Measurements from ENCODE around the gene RBM23.

Gene RBM23

GRCh38 chr14:22884076-22884737 is 34.7 kb downstream of the RBM23 start:
- peak in 1 of 2 donors; percentile 17 for DNase-seq
- Histone ChIP-seq H3K36me3 (peaks cover 0 to 2% (median 0%) of the 10 kb centered on the region in 3 donors), H3K27me3 (no peaks in the 10 kb centered on the region), H3K4me1 (peaks cover 0 to 31% (median 15%) of the 10 kb centered on the region in 4 donors), H3K9me3 (no peaks in the 10 kb centered on the region), H3K4me3 (no peak overlapping the region), H3K27ac (no peak overlapping the region)
- no peak for TF ChIP-seq CTCF (IDR thresholded peaks at IDR 0.05)
- intact Hi-C loops (cut with DNase I; ENCODE audit: low total_unique reads) = no loop called here

- Histone ChIP-seq H3K4me3 (no peak within 1 kb of the TSS), H3K4me1 (peaks cover 0 to 30% (median 15%) of the 10 kb centered on the region in 4 donors), H3K27ac (no peak within 1 kb of the TSS), H3K27me3 (no peaks in the 10 kb centered on the region), H3K9me3 (no peaks in the 10 kb centered on the region), H3K36me3 (peaks cover 1 to 10% (median 4%) of the 10 kb centered on the region in 3 donors)
- DNase-seq = peak in 1 of 2 donors; percentile 38
- intact Hi-C loops (cut with DNase I; ENCODE audit: low total_unique reads) = no loop called here
- no peak for TF ChIP-seq CTCF (IDR thresholded peaks at IDR 0.05)
Measured at GRCh38 chr14:22883173-22883976, 35.6 kb downstream of the RBM23 start, which contains the start of gene REM2. Gene REM2 (plus strand): TSS chr14:22883222. CDS start chr14:22883288, 66 bp downstream.

- H3K27ac ChIP-seq = no peak overlapping the region
- intact Hi-C loops (cut with DNase I; ENCODE audit: low total_unique reads) = no loop called here
- H3K4me1 ChIP-seq = peaks cover 0 to 23% (median 11%) of the 10 kb centered on the region in 4 donors
- H3K27me3 ChIP-seq = no peaks in the 10 kb centered on the region
- no peak for TF ChIP-seq CTCF (IDR thresholded peaks at IDR 0.05)
- no peaks in the 10 kb centered on the region for H3K9me3 ChIP-seq
- H3K4me3 ChIP-seq = no peak overlapping the region
- peaks cover 9 to 17% (median 11%) of the 10 kb centered on the region in 3 donors for H3K36me3 ChIP-seq
- DNase-seq = peak in 1 of 2 donors; percentile 48
Measured at GRCh38 chr14:22882529-22883172, 36.3 kb downstream of the RBM23 start.

- Histone ChIP-seq H3K27me3 (no peaks in the 10 kb centered on the region), H3K27ac (no peak overlapping the region), H3K4me3 (no peak overlapping the region), H3K36me3 (peaks cover 15 to 23% (median 17%) of the 10 kb centered on the region in 3 donors), H3K9me3 (no peaks in the 10 kb centered on the region), H3K4me1 (peaks cover 0 to 20% (median 7%) of the 10 kb centered on the region in 4 donors)
- no peak for TF ChIP-seq CTCF (IDR thresholded peaks at IDR 0.05)
- DNase-seq = peak in 1 of 2 donors; percentile 34
- intact Hi-C loops (cut with DNase I; ENCODE audit: low total_unique reads) = no loop called here
Measured at GRCh38 chr14:22882064-22882463, 36.9 kb downstream of the RBM23 start.
